H1 (cell line): ENCODE results near the gene PDC. TPM values are rescaled to one million over a fixed set of nuclear protein-coding genes. Genes with fewer than 3 reads are reported as not detected.

Source experiments
- CTCF ChIA-PET: fragments of 300-600 bp; sonication (Branson Sonifier 250); formaldehyde crosslinking; loops from one replicate; lab custom pipeline; 2021; ENCODE audit not compliant: partially characterized antibody; lab: Charles Lee
- POLR2A ChIA-PET: fragments of 300-600 bp; sonication (Branson Sonifier 250); formaldehyde crosslinking; loops from one replicate; lab custom pipeline; 2021; ENCODE audit warnings: inconsistent platforms; ENCODE audit not compliant: partially characterized antibody; lab: Charles Lee
- DNase-seq, 2 experiments: peaks; one replicate each; pipeline versions ENCODE4 v3.0.0 to v3.0.0-alpha.2; 2010 to 2022; ENCODE audit warnings: low spot score in 2 of 2, low read depth in 1 of 2, mixed read lengths in 1 of 2
- FAIRE-seq: peaks from 2 replicates; lab custom pipeline; 2011; peaks lifted over from hg19 to GRCh38; lab: Jason Lieb, UNC
- H2AFZ ChIP-seq: 2 replicates; pipeline ENCODE4 v1.8.1; 2012; ENCODE audit warnings: low read length, inconsistent platforms
- H2AK5ac ChIP-seq: 2 replicates; pipeline ENCODE4 v1.6.1; 2013; ENCODE audit warnings: low read depth, low read length
- H2BK120ac ChIP-seq: replicated peaks from 2 replicates; pipeline ENCODE3; 2013; ENCODE audit warnings: low read depth, low read length, inconsistent platforms
- H2BK12ac ChIP-seq: 2 replicates; pipeline ENCODE4 v1.6.1; 2013; ENCODE audit warnings: low read depth, low read length
- H2BK15ac ChIP-seq: 2 replicates; pipeline ENCODE4 v1.6.1; 2013; ENCODE audit warnings: low read length
- H2BK20ac ChIP-seq: 2 replicates; pipeline ENCODE4 v1.6.1; 2013; ENCODE audit warnings: low read length
- H2BK5ac ChIP-seq: 2 replicates; pipeline ENCODE4 v1.6.1; 2013; ENCODE audit warnings: low read depth, low read length
- H3K14ac ChIP-seq: 2 replicates; pipeline ENCODE4 v1.6.1; 2013; ENCODE audit warnings: inconsistent platforms; ENCODE audit not compliant: insufficient read length
- H3K18ac ChIP-seq: 2 replicates; pipeline ENCODE4 v1.6.1; 2013; ENCODE audit warnings: low read length; ENCODE audit errors: extremely low read depth
- H3K23ac ChIP-seq: 2 replicates; pipeline ENCODE4 v1.6.1; 2013; ENCODE audit warnings: inconsistent platforms; ENCODE audit not compliant: insufficient read length
- H3K23me2 ChIP-seq: 2 replicates; pipeline ENCODE4 v1.6.1; 2013; ENCODE audit warnings: low read depth, low read length
- H3K27ac ChIP-seq: 2 replicates; pipeline ENCODE4 v1.6.1; 2011; ENCODE audit warnings: low read depth, low read length, inconsistent platforms
- H3K27me3 ChIP-seq, 4 experiments: replicated peaks in 1 of 4; 1 replicate in 1 of 4; 2 replicates in 3 of 4; pipeline versions ENCODE4 v1.6.1 to v1.8.1; 2011 to 2013; ENCODE audit warnings: low read length in 3 of 4, mild to moderate bottlenecking in 3 of 4, inconsistent platforms in 2 of 4, mixed read lengths in 2 of 4, moderate library complexity in 1 of 4; ENCODE audit not compliant: control insufficient read depth in 3 of 4, insufficient read depth in 3 of 4; ENCODE audit errors: extremely low read depth in 1 of 4
- H3K36me3 ChIP-seq, 4 experiments: 2 replicates each; pipeline versions ENCODE4 v1.6.1 to v1.8.1; 2011 to 2013; ENCODE audit warnings: mild to moderate bottlenecking in 4 of 4, low read length in 3 of 4, moderate library complexity in 2 of 4, control low read depth in 1 of 4, inconsistent platforms in 1 of 4; ENCODE audit not compliant: insufficient read depth in 4 of 4, control insufficient read depth in 2 of 4
- H3K4ac ChIP-seq: replicated peaks from 2 replicates; pipeline ENCODE3; 2013; ENCODE audit warnings: low read length, low read depth, mixed read lengths, inconsistent platforms; ENCODE audit not compliant: insufficient read length
- H3K4me1 ChIP-seq, 4 experiments: replicated peaks in 1 of 4; 1 replicate in 1 of 4; 2 replicates in 3 of 4; pipeline versions ENCODE4 v1.6.1 to v1.8.1; 2011 to 2013; ENCODE audit warnings: low read length in 3 of 4, inconsistent platforms in 2 of 4, mixed read lengths in 1 of 4; ENCODE audit not compliant: insufficient read depth in 4 of 4, control insufficient read depth in 3 of 4
- H3K4me2 ChIP-seq, 2 experiments: 2 replicates each; pipeline versions ENCODE4 v1.6.1 to v1.8.1; 2011 to 2013; ENCODE audit warnings: low read depth in 2 of 2, low read length in 2 of 2, control low read depth in 1 of 2, inconsistent platforms in 1 of 2, mild to moderate bottlenecking in 1 of 2; ENCODE audit not compliant: insufficient read depth in 1 of 2
- H3K4me3 ChIP-seq, 4 experiments: fragments of 200-600, 300-600 bp in 1 of 4; sonication (generic), shearing (Covaris generic), sonication (Bioruptor Twin) in 1 of 4; 2 replicates each; pipeline versions ENCODE4 v1.5.1 to v1.8.1; 2011 to 2016; ENCODE audit warnings: low read length in 4 of 4, low read depth in 3 of 4, control low read depth in 2 of 4, inconsistent platforms in 2 of 4, mild to moderate bottlenecking in 2 of 4, mixed read lengths in 1 of 4, moderate library complexity in 1 of 4; ENCODE audit not compliant: insufficient read depth in 2 of 4; ENCODE audit errors: extremely low read depth in 1 of 4
- H3K56ac ChIP-seq: replicated peaks from 2 replicates; pipeline ENCODE3; 2013; ENCODE audit warnings: low read depth, mild to moderate bottlenecking, mixed read lengths, low read length, inconsistent platforms; ENCODE audit not compliant: insufficient read length
- H3K79me1 ChIP-seq: 2 replicates; pipeline ENCODE4 v1.6.1; 2013; ENCODE audit warnings: low read depth, low read length, control low read depth
- H3K79me2 ChIP-seq, 2 experiments: 2 replicates each; pipeline versions ENCODE4 v1.6.1 to v1.8.1; 2012 to 2013; ENCODE audit warnings: low read length in 2 of 2, mild to moderate bottlenecking in 2 of 2, inconsistent platforms in 1 of 2; ENCODE audit not compliant: insufficient read depth in 2 of 2, control insufficient read depth in 1 of 2
- H3K9ac ChIP-seq, 4 experiments: replicated peaks in 1 of 4; 1 replicate in 1 of 4; 2 replicates in 3 of 4; pipeline versions ENCODE4 v1.6.1 to v1.8.1; 2011 to 2013; ENCODE audit warnings: low read depth in 3 of 4, low read length in 3 of 4, control low read depth in 2 of 4, mild to moderate bottlenecking in 2 of 4, moderate library complexity in 2 of 4, inconsistent platforms in 1 of 4; ENCODE audit errors: extremely low read depth in 1 of 4
- H3K9me3 ChIP-seq, 2 experiments: 2 replicates each; pipeline versions ENCODE4 v1.6.1 to v1.8.1; 2012 to 2013; ENCODE audit warnings: mild to moderate bottlenecking in 2 of 2, moderate library complexity in 2 of 2, control low read depth in 1 of 2, inconsistent platforms in 1 of 2, low read depth in 1 of 2, low read length in 1 of 2, mixed read lengths in 1 of 2; ENCODE audit not compliant: insufficient read depth in 2 of 2
- H4K20me1 ChIP-seq, 2 experiments: replicated peaks in 1 of 2; 2 replicates each; pipeline versions ENCODE3 to v1.8.1; 2011 to 2013; ENCODE audit warnings: inconsistent platforms in 2 of 2, low read length in 2 of 2, mild to moderate bottlenecking in 1 of 2; ENCODE audit not compliant: insufficient read depth in 2 of 2, control insufficient read depth in 1 of 2
- H4K5ac ChIP-seq: 2 replicates; pipeline ENCODE4 v1.6.1; 2013; ENCODE audit warnings: low read length, low read depth, mixed read lengths, inconsistent platforms; ENCODE audit not compliant: insufficient read length
- H4K8ac ChIP-seq: 2 replicates; pipeline ENCODE4 v1.8.0; 2013; ENCODE audit warnings: mild to moderate bottlenecking, moderate library complexity, low read length, inconsistent platforms; ENCODE audit not compliant: insufficient read depth; ENCODE audit errors: extremely low read depth
- H4K91ac ChIP-seq: replicated peaks from 2 replicates; pipeline ENCODE3; 2013; ENCODE audit warnings: low read length, mixed read lengths, inconsistent platforms; ENCODE audit not compliant: insufficient read length
- BACH1 ChIP-seq: IDR thresholded peaks from 2 replicates; pipeline ENCODE4 v1.6.1; 2012; ENCODE audit warnings: low read length, improper control_type of control experiment
- CHD1 ChIP-seq: IDR thresholded peaks from 2 replicates; pipeline ENCODE4 v1.6.1; 2012; ENCODE audit warnings: low read depth, low read length, improper control_type of control experiment
- GABPA ChIP-seq: IDR thresholded peaks from 2 replicates; pipeline ENCODE4 v1.6.1; 2011; ENCODE audit warnings: mild to moderate bottlenecking, low read length, moderate library complexity, borderline replicate concordance; ENCODE audit not compliant: insufficient read depth
- GTF2F1 ChIP-seq: IDR thresholded peaks from 2 replicates; pipeline ENCODE4 v1.6.1; 2012; ENCODE audit warnings: low read depth, low read length, improper control_type of control experiment, borderline replicate concordance
- HDAC2 ChIP-seq, 2 experiments: fragments of 300-600 bp in 1 of 2; sonication (generic) in 1 of 2; IDR thresholded peaks; 2 replicates each; pipeline ENCODE4 v1.6.1; 2011 to 2012; ENCODE audit warnings: low read depth in 2 of 2, low read length in 2 of 2, mild to moderate bottlenecking in 2 of 2, moderate library complexity in 2 of 2, borderline replicate concordance in 1 of 2, inconsistent platforms in 1 of 2
- JUND ChIP-seq: IDR thresholded peaks from 2 replicates; pipeline ENCODE4 v1.6.1; 2011; ENCODE audit warnings: mild to moderate bottlenecking, improper control_type of control experiment, low read length
- RAD21 ChIP-seq, 2 experiments: IDR thresholded peaks in 1 of 2; conservative IDR thresholded peaks in 1 of 2; 2 replicates each; pipeline ENCODE4 v1.6.1; 2011; ENCODE audit warnings: low read depth in 2 of 2, low read length in 2 of 2, improper control_type of control experiment in 1 of 2, inconsistent platforms in 1 of 2, mild to moderate bottlenecking in 1 of 2, moderate library complexity in 1 of 2
- RBBP5 ChIP-seq: IDR thresholded peaks from 2 replicates; pipeline ENCODE4 v1.7.1; 2012; ENCODE audit warnings: low read depth, mild to moderate bottlenecking, inconsistent platforms, low read length, moderate library complexity, borderline replicate concordance
- RNF2 ChIP-seq: fragments of 200-900, 300-1000 bp; sonication (generic); IDR thresholded peaks from 2 replicates; pipeline ENCODE4 v1.7.1; 2016; ENCODE audit warnings: borderline replicate concordance, low read depth, mild to moderate bottlenecking, antibody characterized with exemption, low read length; ENCODE audit not compliant: poor library complexity, severe bottlenecking; ENCODE audit errors: missing control alignments
- SIRT6 ChIP-seq: IDR thresholded peaks from one replicate; pipeline ENCODE4 v1.7.1; 2012; ENCODE audit warnings: low read length, inconsistent platforms
- SP2 ChIP-seq: IDR thresholded peaks from 2 replicates; pipeline ENCODE4 v1.6.1; 2012; ENCODE audit warnings: mild to moderate bottlenecking, low read length, inconsistent platforms
- SP4 ChIP-seq: IDR thresholded peaks from 2 replicates; pipeline ENCODE4 v1.6.1; 2012; ENCODE audit warnings: low read length, inconsistent platforms
- TEAD4 ChIP-seq: IDR thresholded peaks from 2 replicates; pipeline ENCODE4 v1.6.1; 2012; ENCODE audit warnings: low read depth, low read length, inconsistent platforms, mixed read lengths
- ZNF274 ChIP-seq: IDR thresholded peaks from 2 replicates; pipeline ENCODE4 v1.7.0; 2012; ENCODE audit warnings: low read length, borderline replicate concordance; ENCODE audit errors: extremely low read depth
- WGBS, 2 experiments: shearing (Covaris generic) in 1 of 2; methylation state at CpG; one replicate each; pipeline versions ENCODE4 v1.1.6 to v1.1.7; 2013 to 2015; ENCODE audit warnings: low lambda C conversion rate in 2 of 2, mixed read lengths in 2 of 2, inconsistent platforms in 1 of 2, low coverage in 1 of 2, missing lambda C conversion rate in 1 of 2; ENCODE audit not compliant: insufficient replicate concordance in 2 of 2, insufficient coverage in 1 of 2, insufficient read length in 1 of 2; ENCODE audit errors: extremely low coverage in 1 of 2, missing lambda C conversion rate in 1 of 2; 5-methylcytosine and 5-hydroxymethylcytosine counted together
- polyA plus RNA-seq, 7 experiments: library from polyadenylated mRNA; depleted of rRNA in 3 of 7; stranded (reverse) in 5 of 7; unstranded in 2 of 7; fragments of >200 nt in 5 of 7; fragments of 200-250 nt in 2 of 7; gene quantifications; 1 replicate in 5 of 7; 2 replicates in 1 of 7; 4 replicates in 1 of 7; pipeline versions ENCODE4 v1.2.1 to v1.2.3, GENCODE V29; 2011 to 2013; ENCODE audit warnings: missing spikeins in 2 of 7, mixed read lengths in 2 of 7
- total RNA-seq: library from RNA; stranded (reverse); fragmentation: NEBNext Ultra II Directional; extraction: Animal tissue kit (Norgen Biotek cat#: 25700); gene quantifications from 2 replicates; pipeline ENCODE4 v1.2.1, GENCODE V29; 2021

Gene PDC
- total and polyA plus RNA-seq, 2 of the 8 experiments (the other 6 are each of a cell fraction or from before 2014, with no cell fraction given) = not detected

DNA sequence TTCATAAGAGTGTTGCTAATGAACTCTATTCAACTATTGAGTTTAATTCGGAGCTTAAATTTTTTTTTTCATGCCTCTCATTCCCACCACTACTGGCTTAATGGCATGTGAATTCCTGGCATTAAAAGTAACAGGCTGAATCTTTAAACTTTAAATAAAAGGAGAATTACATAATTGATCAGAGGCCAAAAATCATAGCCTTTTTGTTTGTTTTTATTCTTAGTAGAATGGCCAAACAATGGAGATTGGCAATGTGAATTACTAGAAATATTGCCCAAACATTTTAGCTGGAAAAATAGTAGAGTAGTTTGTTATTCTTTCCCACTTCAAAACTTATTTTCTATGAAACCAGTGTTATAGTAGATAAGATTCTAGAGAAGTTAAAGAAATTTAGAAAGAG is 25.1 kb upstream of the PDC start:
- POLR2A ChIA-PET = no interaction called here
- FAIRE-seq = no peak
- no peak for DNase-seq
- no peak for TF ChIP-seq RBBP5
- TF ChIP-seq RNF2 = no peak
- no peak for TF ChIP-seq TEAD4
- no peak for TF ChIP-seq ZNF274
- TF ChIP-seq SP4 = no peak
- no peak for TF ChIP-seq BACH1
- no peak for TF ChIP-seq SIRT6
- TF ChIP-seq JUND = no peak
- TF ChIP-seq SP2 = no peak
- no peak for TF ChIP-seq HDAC2 (IDR thresholded peaks at IDR 0.05; ENCODE audit: borderline replicate concordance in 1 of 2, low read depth in 2 of 2, low read length in 2 of 2)
- no peak for TF ChIP-seq GTF2F1
- no peak for TF ChIP-seq GABPA
- no peak for TF ChIP-seq RAD21 (IDR thresholded peaks at IDR 0.05 in 1 of 2, conservative IDR thresholded peaks at IDR 0.05 in 1 of 2; ENCODE audit: low read depth in 2 of 2, low read length in 2 of 2)
- no peak for TF ChIP-seq CHD1

More for the DNA sequence above, 25.1 kb upstream of the PDC start:
- Histone ChIP-seq H3K79me2 (no peaks in the 10 kb centered on the region), H2AFZ (no peak overlapping the region), H3K36me3 (no peaks in the 10 kb centered on the region), H4K5ac (no peak overlapping the region), H4K20me1 (no peaks in the 10 kb centered on the region), H4K91ac (no peak overlapping the region), H4K8ac (no peak overlapping the region), H3K18ac (no peak overlapping the region), H3K4me1 (no peaks in the 10 kb centered on the region), H3K23me2 (no peaks in the 10 kb centered on the region), H3K27me3 (no peaks in the 10 kb centered on the region), H3K9ac (no peak overlapping the region), H3K14ac (no peak overlapping the region), H3K27ac (no peak overlapping the region), H3K4me2 (no peak overlapping the region), H2BK120ac (no peak overlapping the region), H3K23ac (no peak overlapping the region), H2BK5ac (no peak overlapping the region), H2BK15ac (no peak overlapping the region), H3K4me3 (no peak overlapping the region), H3K9me3 (no peaks in the 10 kb centered on the region), H2BK12ac (no peak overlapping the region), H3K56ac (no peak overlapping the region), H2AK5ac (no peak overlapping the region), H3K4ac (no peak overlapping the region), H2BK20ac (no peak overlapping the region), H3K79me1 (no peaks in the 10 kb centered on the region)
- CTCF ChIA-PET = interaction anchor here (1.5 to 1.7 kb wide), 2 partner anchors 95 to 119 kb away, joined by 3 to 4 read pairs; no protein-coding TSS in a partner anchor
- 95% methylated on average over 1 of the region's 1 CpG; no CpG with 5 or more reads in 1 of the 2 experiments for WGBS, 2 experiments
